Neuron (in vitro differentiated cells): ENCODE data around the gene CLEC18C.
"Not testable (repeated sequence)": the region's sequence is repeated elsewhere in the genome, so short reads cannot be mapped to it uniquely, and the experiment has no call there.

Experiments
- H2AFZ ChIP-seq: one replicate; pipeline ENCODE4 v1.6.1; 2013; ENCODE audit warnings: low read depth, mild to moderate bottlenecking, inconsistent platforms, low read length, moderate library complexity
- H3K27me3 ChIP-seq: one replicate; pipeline ENCODE4 v1.6.1; 2013; ENCODE audit warnings: low read length; ENCODE audit not compliant: insufficient read depth
- H3K36me3 ChIP-seq: one replicate; pipeline ENCODE4 v1.6.1; 2013; ENCODE audit warnings: low read length; ENCODE audit not compliant: insufficient read depth
- H3K4me1 ChIP-seq: one replicate; pipeline ENCODE4 v1.6.1; 2013; ENCODE audit warnings: low read length; ENCODE audit not compliant: insufficient read depth
- H3K4me3 ChIP-seq: 2 replicates; pipeline ENCODE4 v1.5.1; 2013; ENCODE audit warnings: mild to moderate bottlenecking, low read length, moderate library complexity
- H3K9me3 ChIP-seq: one replicate; pipeline ENCODE4 v1.6.1; 2013; ENCODE audit warnings: low read length

CLEC18C gene

DNA sequence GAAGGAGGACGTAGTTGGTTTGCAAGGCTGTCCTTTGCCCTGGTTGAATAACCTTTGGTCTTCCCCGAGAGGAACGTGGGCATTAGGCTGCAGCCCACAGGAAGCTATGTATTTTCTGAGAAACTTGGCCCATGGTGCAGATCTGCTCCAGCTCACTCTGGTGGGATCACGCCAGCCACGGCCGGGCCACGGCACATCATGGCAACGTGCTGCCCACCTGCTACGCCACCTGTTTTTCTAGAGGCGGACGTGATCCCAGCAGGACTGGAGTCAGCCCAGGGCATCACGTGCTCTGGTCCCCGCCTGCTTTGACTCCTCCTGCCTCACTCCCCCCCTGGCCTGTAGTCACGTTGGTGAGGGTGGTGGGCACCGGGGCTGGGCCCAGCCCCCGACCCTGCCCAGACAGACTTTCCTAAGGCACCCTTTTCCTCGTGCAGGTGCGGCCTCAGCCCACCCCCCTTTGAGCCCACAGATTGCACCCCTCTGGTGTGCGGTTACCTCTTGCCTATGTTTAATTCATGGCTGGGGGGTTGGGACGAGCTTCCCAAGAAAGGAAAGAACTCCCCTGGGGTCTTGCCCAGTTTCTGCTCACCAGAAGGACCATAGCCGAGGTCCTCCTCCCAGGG lies at the start of gene CLEC18C:
CLEC18C (plus strand) TSS at position 576 of the 626 bp plus-strand sequence. CDS start 492 bp downstream, outside the sequence.
- not testable (repeated sequence) for H3K4me3 ChIP-seq, H3K9me3 ChIP-seq, H3K27me3 ChIP-seq, H2AFZ ChIP-seq, H3K36me3 ChIP-seq, H3K4me1 ChIP-seq

DNA sequence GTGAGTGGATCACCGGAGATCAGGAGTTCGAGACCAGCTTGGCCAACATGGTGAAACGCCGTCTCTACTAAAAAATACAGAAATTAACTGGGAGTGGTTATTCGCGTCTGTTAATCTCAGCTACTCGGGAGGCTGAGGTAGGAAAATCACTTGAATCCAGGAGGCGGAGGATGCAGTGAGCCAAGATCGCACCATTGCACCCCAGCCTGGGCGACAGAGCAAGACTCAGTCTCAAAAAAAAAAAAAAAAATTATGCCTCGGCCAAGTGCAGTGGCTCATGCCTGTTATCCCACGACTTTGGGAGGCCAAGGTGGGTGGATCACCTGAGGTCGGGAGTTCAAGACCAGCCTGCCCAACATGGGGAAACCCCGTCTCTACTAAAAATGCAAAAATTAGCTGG lies 49.8 kb upstream of the CLEC18C start:
- not testable (repeated sequence) for H3K4me3 ChIP-seq, H2AFZ ChIP-seq, H3K27me3 ChIP-seq, H3K9me3 ChIP-seq, H3K4me1 ChIP-seq
- peaks cover 41% of the 10 kb centered on the region for H3K36me3 ChIP-seq

DNA sequence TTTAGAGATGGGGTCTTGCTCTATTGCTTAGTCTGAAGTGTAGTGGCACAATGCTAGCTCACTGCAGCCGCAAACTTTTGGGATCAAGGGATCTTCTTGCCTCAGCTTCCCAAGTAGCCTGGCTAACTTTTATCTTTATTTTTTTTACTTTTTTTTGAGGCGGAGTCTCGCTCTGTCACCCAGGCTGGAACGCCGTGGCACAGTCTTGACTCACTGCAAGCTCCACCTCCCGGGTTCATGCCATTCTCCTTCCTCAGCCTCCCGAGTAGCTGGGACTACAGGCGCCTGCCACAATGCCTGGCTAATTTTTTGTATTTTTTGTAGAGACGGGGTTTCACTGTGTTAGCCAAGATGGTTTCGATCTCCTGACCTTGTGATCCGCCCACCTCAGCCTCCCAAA lies 47.4 kb upstream of the CLEC18C start:
- H2AFZ ChIP-seq, H3K4me3 ChIP-seq, H3K9me3 ChIP-seq, H3K27me3 ChIP-seq, H3K4me1 ChIP-seq: not testable (repeated sequence)
- peaks cover 51% of the 10 kb centered on the region for H3K36me3 ChIP-seq

DNA sequence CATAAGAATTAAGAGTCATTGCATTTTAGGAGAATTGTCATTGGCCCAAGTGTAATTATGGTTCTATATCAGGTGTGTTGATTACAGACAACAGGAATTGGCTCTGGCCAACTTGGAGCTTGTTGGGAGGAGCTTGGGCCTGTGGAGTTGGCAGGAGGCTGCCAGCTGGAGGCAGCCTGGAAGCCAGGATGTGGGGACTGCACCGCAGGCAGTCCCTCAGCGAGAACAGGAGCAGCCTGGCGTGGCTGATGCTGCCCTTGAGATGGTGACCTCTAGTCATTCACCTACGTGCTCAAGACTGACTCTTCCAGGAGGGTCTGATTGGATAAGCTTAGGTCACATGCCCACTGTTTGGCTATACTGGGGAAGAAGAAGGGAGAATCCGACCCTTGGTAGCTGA lies 45.9 kb upstream of the CLEC18C start:
- H3K36me3 ChIP-seq: peaks cover 48% of the 10 kb centered on the region

DNA sequence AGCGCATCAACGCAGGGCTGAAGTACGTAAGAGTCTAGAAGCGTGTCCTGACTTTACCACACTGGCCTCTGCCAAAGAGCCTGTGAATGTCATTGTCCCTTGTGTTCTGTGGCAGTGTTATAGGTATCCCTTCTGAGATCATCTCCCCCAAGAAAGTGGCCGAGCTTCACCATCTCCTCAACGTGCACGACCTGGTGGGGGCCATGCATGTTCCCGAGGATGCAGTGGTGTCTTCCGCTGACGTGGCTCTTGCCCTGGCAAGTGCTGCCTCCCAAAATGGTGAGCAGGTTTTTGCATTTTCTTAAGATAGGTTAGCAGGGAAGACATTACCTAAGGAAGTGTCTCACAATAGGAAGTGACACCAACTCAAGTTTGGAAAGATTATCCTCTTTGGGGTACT lies 44.7 kb upstream of the CLEC18C start:
- peaks cover 44% of the 10 kb centered on the region for H3K36me3 ChIP-seq
- H3K4me1 ChIP-seq, H3K27me3 ChIP-seq, H3K4me3 ChIP-seq, H2AFZ ChIP-seq, H3K9me3 ChIP-seq: not testable (repeated sequence)

More for the DNA sequence above, 45.9 kb upstream of the CLEC18C start:
- not testable (repeated sequence) for H3K4me3 ChIP-seq, H3K27me3 ChIP-seq, H2AFZ ChIP-seq, H3K4me1 ChIP-seq, H3K9me3 ChIP-seq

DNA sequence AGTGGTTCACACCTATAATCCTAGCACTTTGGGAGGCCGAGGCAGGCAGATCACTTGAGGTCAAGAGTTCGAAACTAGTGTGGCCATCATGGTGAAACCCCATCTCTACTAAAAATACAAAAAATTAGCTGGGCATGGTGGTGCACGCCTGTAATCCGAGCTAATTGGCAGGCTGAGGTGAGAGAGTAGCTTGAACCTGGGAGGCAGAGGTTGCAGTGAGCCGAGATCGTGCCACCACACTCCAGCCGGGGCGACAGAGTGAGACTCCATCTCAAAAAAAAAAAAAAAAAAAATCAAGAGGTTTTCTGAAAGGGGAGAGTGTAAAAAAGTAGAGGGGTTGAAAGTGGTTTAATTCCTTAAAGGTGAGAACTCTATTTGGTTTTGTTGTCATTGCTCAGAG lies 37.8 kb upstream of the CLEC18C start:
- not testable (repeated sequence) for H3K27me3 ChIP-seq, H3K4me3 ChIP-seq, H3K4me1 ChIP-seq, H3K9me3 ChIP-seq, H2AFZ ChIP-seq
- peaks cover 39% of the 10 kb centered on the region for H3K36me3 ChIP-seq

DNA sequence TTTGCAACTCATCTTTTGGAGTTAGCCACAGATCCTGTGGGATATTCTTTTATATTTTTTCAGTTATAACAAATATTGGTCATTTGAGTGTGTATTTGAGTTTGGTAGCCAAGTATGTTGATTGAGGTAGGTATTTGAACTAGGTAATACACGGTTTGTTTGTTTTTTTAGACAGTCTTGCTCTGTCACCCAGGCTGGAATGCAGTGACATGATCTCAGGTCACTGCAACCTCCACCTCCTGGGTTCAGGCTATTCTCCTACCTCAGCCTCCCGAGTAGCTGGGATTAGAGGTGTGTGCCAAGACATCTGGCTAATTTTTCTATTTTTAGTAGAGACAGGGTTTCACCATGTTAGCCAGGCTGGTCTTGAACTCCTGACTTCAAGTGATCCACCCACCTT lies 37.0 kb upstream of the CLEC18C start:
- H3K4me3 ChIP-seq, H3K4me1 ChIP-seq, H2AFZ ChIP-seq, H3K9me3 ChIP-seq, H3K27me3 ChIP-seq: not testable (repeated sequence)
- peaks cover 43% of the 10 kb centered on the region for H3K36me3 ChIP-seq

DNA sequence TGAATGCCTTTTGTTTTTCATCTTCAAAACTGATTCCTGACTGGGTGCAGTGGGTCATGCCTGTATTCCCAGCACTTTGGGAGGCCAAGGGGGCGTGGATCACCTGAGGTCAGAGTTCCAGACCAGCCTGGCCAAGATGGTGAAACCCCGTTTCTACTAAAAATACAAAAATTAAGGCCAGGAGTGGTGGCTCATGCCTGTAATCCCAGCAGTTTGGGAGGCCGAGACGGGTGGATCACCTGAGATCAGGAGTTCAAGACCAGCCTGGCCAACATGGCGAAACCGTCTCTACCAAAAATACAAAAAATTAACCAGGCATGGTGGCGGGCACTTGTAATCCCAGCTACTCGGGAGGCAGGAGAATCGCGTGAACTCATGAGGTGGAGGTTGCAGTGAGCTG lies 30.8 kb upstream of the CLEC18C start:
- not testable (repeated sequence) for H3K27me3 ChIP-seq, H3K4me3 ChIP-seq, H3K4me1 ChIP-seq, H3K9me3 ChIP-seq, H2AFZ ChIP-seq
- peaks cover 37% of the 10 kb centered on the region for H3K36me3 ChIP-seq

DNA sequence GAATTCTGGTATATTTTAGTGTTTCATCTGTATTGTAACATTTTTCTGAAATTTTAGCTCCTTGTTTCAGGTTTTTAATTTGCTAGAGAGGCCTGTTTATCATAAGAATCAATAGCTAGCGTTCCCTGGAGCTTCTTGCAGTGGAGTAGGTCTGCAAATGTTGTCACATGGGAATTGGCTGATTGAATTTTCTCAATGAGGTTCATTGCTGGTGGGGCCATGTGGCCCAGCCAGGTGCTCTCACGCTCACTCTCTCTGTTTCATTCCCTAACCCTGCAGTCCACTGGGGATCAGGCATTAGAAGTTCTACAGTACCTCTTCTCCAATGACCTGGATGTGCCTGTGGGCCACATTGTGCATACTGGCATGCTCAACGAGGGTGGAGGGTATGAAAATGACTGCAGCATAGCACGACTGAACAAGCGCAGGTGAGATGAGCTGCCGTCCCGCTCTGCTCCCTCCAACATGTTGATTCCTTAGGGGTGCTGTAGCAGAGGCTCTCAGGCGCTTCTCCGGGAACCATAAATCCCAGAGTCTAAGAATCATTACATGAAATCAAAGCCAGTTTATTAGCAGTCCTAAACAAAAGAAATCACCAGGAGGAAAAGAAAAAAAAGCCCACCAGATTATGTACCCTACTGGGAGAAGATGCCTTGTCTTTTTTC lies 30.2 kb upstream of the CLEC18C start:
- not testable (repeated sequence) for H2AFZ ChIP-seq, H3K9me3 ChIP-seq, H3K4me1 ChIP-seq, H3K4me3 ChIP-seq, H3K27me3 ChIP-seq
- peaks cover 41% of the 10 kb centered on the region for H3K36me3 ChIP-seq

DNA sequence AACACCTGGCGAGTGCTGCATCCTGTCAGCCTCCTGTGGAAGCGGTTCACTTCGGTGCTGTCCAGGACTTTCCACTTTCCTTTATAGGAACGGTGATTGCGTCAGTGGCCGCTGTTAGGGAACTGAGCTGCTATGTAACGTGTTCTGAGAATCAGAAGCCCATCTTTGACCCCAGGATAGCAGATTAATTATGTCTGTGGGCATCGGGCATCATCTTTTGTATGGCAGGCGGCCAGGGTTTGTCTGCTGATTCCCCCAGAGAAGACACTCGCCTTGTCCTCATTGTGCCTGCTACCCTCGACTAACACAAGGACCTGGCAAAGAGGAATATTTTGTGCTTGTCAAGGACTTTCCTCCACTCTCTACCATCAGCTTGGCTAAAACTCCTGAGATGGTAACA lies 25.7 kb upstream of the CLEC18C start:
- H3K27me3 ChIP-seq, H3K9me3 ChIP-seq, H3K4me1 ChIP-seq, H2AFZ ChIP-seq, H3K4me3 ChIP-seq: not testable (repeated sequence)
- peaks cover 61% of the 10 kb centered on the region for H3K36me3 ChIP-seq

DNA sequence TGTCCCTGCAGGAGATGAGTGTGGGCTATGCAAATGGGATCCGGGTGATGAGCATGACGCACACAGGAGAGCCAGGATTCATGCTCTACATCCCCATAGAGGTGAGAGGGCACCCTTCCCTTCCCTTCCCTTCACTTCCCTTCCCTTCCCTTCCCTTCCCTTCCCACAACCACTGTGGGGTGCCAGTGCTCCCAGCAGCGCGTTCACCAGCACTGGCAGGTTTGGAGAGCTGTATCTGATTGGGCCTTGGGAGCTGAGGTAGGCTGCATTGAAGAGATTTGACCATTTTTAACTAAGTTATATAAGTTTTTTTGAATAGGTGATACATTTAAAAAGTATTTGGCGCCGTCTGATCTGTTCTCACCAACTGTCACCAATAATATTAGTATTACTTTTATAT lies 25.1 kb upstream of the CLEC18C start:
- H3K27me3 ChIP-seq, H2AFZ ChIP-seq, H3K4me3 ChIP-seq, H3K9me3 ChIP-seq, H3K4me1 ChIP-seq: not testable (repeated sequence)
- peaks cover 62% of the 10 kb centered on the region for H3K36me3 ChIP-seq

DNA sequence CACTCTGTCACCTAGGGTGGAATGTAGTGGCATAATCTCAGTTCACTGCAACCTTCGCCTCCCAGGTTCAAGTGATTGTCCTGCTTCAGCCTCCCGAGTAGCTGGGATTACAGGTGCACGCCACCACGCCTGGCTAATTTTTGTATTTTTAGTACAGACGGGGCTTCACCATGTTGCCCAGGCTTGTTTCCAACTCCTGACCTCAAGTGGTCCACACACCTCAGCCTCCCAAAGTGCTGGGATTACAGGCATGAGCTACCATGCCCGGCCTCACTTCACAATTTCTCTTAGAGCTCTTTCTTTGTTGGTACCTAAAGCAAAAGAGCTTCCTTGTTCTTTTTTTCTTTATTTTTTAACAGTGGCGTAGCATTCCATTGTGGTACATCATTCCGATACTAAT lies 24.3 kb upstream of the CLEC18C start:
- H3K27me3 ChIP-seq, H2AFZ ChIP-seq, H3K9me3 ChIP-seq, H3K4me3 ChIP-seq, H3K4me1 ChIP-seq: not testable (repeated sequence)
- H3K36me3 ChIP-seq: peaks cover 64% of the 10 kb centered on the region

DNA sequence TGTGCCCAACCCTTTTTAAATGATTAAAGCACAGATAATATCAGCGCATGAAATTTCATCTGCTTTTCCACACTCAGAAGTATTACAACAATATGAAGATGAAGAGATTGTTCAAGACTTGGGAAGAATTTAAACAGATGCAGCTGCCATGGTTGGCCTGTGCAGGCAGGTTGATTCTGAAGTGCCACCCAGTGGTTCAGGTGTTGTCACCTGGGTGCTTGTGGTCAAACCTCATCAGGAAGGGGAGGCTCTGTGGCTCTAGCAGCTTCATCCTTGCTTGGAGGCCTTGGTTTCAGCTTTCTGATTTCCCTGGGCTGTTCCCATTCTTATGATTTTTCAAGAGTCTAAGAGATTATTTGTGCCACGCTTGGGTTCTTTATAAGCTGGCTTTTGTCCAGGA lies 22.2 kb upstream of the CLEC18C start:
- Histone ChIP-seq H3K27me3 (no peaks in the 10 kb centered on the region), H3K36me3 (peaks cover 72% of the 10 kb centered on the region), H3K9me3 (no peaks in the 10 kb centered on the region), H3K4me3 (no peak overlapping the region), H3K4me1 (no peaks in the 10 kb centered on the region), H2AFZ (no peak overlapping the region)

DNA sequence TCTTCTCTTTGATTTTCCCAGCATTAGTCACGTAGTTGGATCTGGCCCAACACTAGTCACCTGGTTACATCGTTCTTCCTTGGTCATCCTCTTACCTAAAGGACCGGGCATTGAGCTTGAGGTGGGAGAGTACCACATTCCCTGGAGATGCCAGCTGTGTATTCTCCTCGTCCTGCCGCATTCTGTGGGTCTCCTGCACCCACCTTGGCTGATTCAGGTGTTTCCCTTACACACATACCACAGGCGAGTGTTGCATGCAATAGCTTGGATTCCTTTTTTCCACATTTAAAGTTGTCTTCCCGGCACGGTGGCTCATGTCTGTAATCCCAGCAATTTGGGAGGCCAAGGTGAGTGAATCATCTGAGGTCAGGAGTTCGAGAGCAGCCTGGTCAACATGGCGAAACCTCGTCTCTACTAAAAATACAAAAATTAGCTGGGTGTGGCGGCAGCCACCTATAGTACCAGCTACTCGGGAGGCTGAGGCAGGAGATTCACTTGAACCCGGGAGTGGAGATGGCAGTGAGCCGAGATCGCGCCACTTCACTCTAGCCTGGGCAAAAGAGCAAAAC lies 21.6 kb upstream of the CLEC18C start:
- Histone ChIP-seq H3K4me1 (no peaks in the 10 kb centered on the region), H2AFZ (no peak overlapping the region), H3K36me3 (peaks cover 78% of the 10 kb centered on the region), H3K9me3 (no peaks in the 10 kb centered on the region), H3K27me3 (no peaks in the 10 kb centered on the region), H3K4me3 (no peak overlapping the region)
